DMS153 (cell line): Measurements from ENCODE around the gene AGPAT4.
"Not testable (repeated sequence)": the region's sequence is repeated elsewhere in the genome, so short reads cannot be mapped to it uniquely, and the experiment has no call there.

Source experiments
- DNase-seq: peaks from one replicate; lab custom pipeline; 2025; lab: John Stamatoyannopoulos, UW

The AGPAT4 gene

GRCh38 chr6:161227004-161227960 lies 46.6 kb downstream of the AGPAT4 start:
- no peak for DNase-seq

DNA sequence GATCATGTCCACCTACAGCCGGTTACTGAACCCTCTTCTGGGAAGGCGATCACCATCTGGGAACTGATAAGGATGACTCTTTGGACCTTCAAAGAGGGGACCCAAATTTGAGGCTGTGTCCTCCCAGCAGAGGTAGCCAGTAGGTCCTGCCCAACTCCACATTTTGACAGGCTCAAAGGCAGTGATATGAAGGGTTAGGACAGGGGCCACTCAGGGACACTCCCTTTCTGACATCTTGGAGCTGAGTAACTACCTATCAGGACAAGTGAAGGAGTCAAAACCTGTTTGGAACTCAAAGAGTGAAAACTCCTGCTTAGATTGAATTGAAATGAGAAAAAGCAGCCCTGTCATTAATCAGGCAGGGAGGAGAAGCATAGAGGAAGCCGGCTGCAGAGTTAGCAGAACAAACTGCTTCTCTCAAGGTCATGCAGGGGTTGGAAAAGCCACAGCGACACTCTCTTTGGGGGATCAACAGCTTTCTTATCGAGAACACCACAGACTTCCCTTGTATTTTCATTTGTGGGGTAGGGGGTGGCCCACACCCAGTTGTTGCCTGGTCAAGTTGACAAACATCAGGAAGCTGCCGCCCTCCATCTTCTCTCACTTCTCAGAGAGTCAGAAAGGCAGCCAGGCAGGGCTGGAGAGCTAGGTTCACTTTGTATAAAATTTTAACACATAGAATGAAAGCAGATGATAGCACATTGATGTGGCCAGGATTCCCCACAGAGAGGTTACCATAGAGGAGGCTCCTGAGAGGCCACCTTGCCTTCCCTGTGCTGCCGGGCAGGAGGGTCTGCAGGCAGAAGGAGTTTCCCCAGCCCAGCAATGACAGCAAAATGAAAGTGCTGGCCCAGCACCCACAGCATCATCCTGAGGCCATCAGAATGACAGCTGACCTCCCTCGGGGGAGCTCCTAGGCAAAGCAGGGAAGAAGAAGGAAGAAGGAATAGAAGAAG lies 47.6 kb downstream of the AGPAT4 start:
- no peak for DNase-seq

DNA sequence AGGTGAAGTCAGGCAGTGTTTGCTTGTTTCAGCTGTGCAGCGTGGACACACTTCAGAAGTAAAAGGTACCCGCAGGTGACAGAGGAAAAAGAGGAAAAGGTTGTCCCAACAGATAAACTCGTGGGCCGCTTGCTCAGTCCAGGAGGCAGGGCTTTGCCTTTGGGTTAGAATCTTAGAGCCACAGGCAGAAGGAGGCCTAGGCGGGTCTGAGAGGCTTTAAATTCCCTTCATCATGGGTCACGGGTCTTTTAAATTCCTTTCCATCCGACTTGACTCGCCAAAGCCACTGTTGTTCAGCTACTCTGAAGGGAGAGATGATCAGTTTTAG lies 48.2 kb downstream of the AGPAT4 start:
- DNase-seq = no peak

DNA sequence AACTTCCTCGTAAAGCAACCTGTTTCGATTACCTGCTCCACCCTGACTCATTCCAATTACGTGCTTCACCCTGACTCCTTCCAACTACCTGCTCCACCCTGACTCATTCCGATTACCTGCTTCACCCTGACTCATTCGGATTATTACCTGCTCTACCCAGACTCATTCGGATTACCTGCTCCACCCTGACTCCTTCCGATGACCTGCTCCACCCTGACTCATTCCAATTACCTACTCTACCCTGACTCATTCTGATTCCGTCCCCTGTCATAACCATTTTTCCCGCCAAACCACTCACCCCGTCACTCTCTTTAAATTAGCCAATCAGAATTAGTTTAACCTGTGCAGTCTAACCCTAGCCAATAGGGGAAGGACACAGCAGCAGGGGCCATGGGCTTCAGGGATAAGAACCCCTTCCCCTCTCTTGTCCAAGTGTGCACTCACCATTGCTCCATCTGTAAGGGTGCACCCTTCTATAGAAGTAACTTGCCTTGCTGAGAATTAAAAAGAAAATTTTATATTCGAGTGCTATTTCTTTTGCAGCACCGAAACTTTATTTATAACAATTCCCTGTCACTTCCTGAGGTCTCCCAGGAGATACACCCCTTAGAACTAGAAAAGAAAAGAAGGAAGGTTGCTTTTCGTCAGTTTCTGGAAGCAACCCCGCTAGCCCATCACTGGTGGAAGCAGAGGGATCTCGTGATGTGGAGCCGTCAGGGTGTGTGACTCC lies 48.7 kb downstream of the AGPAT4 start:
- DNase-seq = not testable (repeated sequence)

DNA sequence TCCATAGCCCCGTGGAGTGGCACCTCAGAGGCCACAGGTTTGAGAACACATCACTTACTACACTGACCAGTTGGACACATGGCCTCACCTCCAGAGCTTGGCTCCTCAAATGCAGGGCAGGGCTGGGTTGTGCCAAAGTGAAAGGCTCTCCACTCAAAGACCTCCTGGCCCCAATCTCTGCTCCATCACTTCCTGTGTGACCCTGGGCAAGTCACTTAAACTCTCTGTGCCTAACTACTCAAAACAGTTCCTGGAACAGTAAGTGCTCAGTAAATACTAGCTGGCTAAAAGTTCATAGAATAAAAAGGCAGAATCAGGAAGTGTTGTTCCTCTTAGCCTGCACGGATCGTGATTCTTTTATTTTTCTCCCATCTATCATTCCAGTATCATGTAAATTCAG lies 50.2 kb downstream of the AGPAT4 start:
- DNase-seq = no peak

DNA sequence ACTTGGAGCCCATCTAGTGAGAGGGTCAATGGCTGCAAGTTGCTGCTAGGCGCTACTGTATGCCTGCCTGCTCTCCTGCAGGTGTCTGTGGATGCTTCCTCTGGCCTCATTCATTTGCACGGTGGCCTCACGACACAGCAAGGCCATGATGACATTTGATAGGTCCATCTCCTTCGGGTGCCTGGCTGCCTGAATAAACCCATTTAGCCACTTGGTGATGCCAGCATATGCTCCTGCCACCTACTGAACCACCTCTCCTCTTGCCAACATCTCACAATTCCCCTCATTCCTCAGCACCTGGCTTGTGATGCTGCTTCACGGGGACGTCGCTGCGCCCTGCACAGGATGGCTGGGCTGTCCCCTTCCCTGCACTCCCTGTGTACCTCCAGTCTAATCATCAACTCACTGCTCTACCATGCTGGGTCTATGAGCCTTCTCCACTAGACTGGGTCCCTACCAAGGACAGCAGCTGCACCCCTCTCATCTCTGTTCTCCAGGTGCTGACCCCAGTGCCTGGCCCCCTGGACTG lies 51.1 kb downstream of the AGPAT4 start:
- DNase-seq = no peak

- no peak for DNase-seq
These were observed 53.5 kb downstream of the AGPAT4 start for GRCh38 chr6:161220346-161220745.

- no peak for DNase-seq
These were observed 54.2 kb downstream of the AGPAT4 start for GRCh38 chr6:161219680-161220079.

- no peak for DNase-seq
These were observed 55.6 kb downstream of the AGPAT4 start for GRCh38 chr6:161218222-161218621.

DNA sequence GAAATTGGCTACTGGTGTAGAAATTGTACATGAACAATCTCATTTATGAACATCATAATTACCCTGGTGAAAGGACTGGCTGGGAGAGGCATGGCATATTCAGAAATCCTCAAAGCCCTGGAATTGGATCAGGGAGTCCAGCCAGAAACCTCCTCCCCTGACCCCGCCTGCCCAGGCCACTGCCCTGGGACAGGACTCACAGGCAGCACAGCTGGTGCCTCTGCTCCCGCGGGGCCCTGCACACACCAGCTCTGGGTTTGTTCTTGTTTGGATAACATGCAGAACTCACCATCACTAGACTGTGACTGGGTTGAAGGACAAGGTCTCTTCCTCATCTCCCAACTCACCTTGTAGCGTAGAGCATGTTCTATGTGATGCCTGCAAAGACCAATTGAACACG lies 56.2 kb downstream of the AGPAT4 start:
- DNase-seq = no peak

GRCh38 chr6:161216616-161217205 lies 57.1 kb downstream of the AGPAT4 start:
- DNase-seq = no peak

DNA sequence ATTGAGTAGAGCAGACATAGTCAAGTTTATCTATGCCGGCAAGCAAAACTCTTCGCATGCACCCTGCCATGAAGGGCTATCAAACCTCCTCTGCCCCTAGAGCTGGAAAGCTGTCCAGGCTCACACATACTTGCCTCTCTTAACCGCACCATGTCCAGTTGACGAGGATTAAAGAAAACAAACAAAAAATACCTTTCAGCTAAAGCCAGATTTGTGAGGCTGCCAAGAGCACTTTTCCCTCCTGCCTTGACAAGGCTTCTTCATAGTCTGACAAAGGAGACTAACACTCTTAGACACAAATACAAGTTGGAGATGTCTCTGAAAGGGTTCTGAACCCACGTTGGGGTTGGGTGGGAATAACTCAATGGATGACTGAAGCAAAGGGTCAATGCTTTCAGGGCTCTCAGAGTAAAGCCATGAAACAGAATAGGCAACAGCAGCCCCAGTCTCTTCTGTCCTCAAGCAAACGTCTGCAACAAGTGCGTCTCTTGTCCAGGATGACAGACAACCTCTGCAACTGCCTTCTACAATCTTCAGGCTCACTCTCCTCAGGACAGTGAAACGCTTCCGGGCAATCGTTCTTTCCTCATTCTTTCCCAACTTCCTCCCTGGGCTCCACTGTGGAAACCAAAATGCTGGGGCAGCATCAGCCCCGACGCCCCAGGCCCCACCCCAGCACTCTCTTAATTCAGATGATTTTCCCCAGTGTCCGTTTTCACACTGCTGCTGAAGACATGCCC lies 57.8 kb downstream of the AGPAT4 start:
- DNase-seq = no peak

- no peak for DNase-seq
These were observed 58.7 kb downstream of the AGPAT4 start for GRCh38 chr6:161215193-161215592.

- DNase-seq = no peak
These were observed 59.1 kb downstream of the AGPAT4 start for GRCh38 chr6:161214722-161215121.

DNA sequence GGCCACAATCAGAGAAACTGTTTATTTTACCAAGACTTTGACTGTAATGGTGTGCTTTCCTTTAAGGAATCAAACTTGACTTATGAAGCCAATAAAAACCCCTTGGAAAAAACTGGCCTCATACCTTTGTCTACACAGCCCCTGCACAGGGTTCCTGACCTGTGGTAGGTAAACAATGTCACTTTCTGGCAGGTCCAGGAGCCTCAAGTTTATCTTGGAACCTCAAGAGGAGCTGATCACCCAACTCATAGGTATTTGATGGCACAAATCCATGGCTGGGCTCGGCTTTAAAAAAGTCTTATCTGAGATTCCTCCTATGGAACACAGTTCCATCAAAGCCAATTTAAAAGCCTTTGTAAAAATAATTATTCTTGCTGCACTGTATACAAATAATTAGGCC lies 61.0 kb downstream of the AGPAT4 start:
- no peak for DNase-seq

DNA sequence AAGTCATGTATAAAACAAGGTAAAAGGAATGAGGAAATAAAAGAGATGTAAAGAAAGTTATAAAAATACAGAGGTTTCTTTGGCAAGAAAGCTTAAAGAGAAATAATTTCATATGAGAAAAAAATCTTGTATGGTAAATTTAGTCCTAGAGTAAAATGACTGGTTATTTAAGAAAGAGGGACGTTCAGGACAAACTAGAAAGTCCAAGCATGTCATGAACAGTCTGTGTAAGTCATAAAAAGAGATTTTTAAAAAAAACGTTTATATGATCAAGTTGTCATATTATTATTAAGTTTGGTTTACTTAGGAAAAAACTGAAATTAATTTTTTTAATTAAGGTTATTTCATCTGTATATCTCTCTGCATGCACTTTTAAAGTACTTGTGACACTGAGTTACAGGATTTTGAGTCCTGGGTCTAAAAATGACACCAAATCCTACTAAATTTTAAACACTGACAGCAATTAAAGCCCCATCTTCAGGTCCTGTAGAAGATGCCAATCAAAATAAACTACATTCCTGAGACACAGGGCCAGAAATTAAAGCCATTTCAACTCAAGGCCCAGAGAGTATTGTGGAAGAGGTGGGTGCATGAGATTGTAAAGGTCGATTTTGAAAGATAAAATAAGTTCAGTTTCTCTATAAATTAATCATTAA lies 62.4 kb downstream of the AGPAT4 start:
- no peak for DNase-seq

- DNase-seq = no peak
These were observed 63.0 kb downstream of the AGPAT4 start for GRCh38 chr6:161210857-161211256.

DNA sequence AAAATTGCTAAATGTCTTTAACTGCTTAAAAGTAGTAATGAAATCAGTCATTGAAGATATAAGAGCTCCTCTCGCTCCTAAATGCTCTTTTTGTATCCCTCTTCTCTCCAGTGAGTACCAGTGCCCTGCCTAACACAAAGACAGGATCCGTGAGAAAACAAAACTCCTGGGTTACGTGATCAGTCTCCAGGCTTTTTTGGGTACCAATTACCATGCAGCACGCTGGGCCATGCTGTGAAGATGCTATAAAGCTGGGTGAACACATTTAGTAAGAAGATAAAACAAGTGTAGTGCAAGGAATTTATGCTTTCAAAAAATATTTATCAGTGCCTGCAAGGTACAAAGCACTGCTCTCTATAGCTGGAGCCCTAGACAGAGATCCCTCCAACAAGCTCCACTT lies 66.7 kb downstream of the AGPAT4 start:
- no peak for DNase-seq

DNA sequence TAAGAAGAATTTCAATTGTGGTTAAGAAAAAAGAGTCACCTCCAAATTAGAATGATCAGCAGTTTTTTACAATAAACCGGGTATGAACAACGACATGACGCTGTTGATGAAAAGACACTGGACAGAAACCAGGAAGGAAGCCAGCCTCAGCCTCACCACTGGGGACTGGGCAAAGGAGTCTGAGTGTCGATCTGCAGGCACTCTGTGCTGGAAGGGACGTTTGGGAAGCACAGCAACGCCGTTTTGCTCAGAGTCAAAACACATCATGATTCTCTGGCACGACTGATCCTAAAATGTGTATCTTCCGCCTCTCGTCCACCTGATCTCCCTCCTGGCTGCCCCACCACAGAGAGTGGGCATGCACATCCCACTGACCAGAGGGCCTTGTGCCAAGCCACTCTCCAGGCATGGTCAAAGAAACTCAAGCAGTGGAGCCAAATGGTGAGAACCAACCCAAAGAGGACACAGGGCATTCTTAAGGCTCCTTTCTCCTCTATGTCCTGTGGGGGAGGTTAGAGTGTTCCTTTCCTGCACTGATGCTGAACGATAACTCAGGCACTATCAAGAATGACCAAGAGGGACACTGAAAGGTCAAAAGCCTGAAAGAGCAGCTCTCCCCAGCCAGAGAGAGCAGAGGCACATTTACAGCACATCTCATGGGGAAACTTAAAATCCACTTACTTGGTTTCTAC lies 68.8 kb downstream of the AGPAT4 start:
- no peak for DNase-seq
